Activated CD4-positive, alpha-beta T cell treated with anti-CD3 and anti-CD28 coated beads for 36 hours (primary cell): ENCODE results near the gene PI4KA. TPM values are rescaled to one million over a fixed set of nuclear protein-coding genes. Genes with fewer than 3 reads are reported as not detected.

ENCODE experiments used
- ATAC-seq: fragments of 200-7000 bp; cut with Tn5 transposase; one replicate; pipeline ENCODE4 v1.10.0; 2021; ENCODE audit warnings: mild to moderate bottlenecking, moderate library complexity
- CTCF ChIA-PET: fragments of 350-600 bp; sonication (Branson Sonifier 250); formaldehyde crosslinking; loops from one replicate; lab custom pipeline; 2021; ENCODE audit warnings: antibody characterized with exemption; lab: Charles Lee
- POLR2A ChIA-PET: fragments of 350-600 bp; sonication (Branson Sonifier 250); formaldehyde crosslinking; loops from one replicate; lab custom pipeline; 2021; ENCODE audit warnings: antibody characterized with exemption, inconsistent platforms; lab: Charles Lee
- DNase-seq: peaks from one replicate; pipeline ENCODE4 v3.0.0-alpha.2; 2020
- H3K27ac Mint-ChIP-seq: one replicate; pipeline ENCODE4 v1.8.0; 2021; ENCODE audit warnings: mixed read lengths
- H3K27me3 Mint-ChIP-seq: one replicate; pipeline ENCODE4 v1.8.0; 2021; ENCODE audit warnings: mixed read lengths
- H3K36me3 Mint-ChIP-seq: one replicate; pipeline ENCODE4 v1.8.0; 2021; ENCODE audit warnings: low read depth, mixed read lengths
- H3K4me1 Mint-ChIP-seq: one replicate; pipeline ENCODE4 v1.8.0; 2021; ENCODE audit warnings: mixed read lengths
- H3K4me3 Mint-ChIP-seq: one replicate; pipeline ENCODE4 v1.8.0; 2021; ENCODE audit warnings: mild to moderate bottlenecking, moderate library complexity, mixed read lengths
- H3K9me3 Mint-ChIP-seq: one replicate; pipeline ENCODE4 v1.8.0; 2021; ENCODE audit warnings: low read depth, mixed read lengths
- intact Hi-C, 2 experiments: fragments of 100-400 bp; cut with DNase I in 1 of 2; cut with micrococcal nuclease in 1 of 2; formaldehyde crosslinking; loops; one replicate each; pipeline versions ENCODE4 v1.14.2 to v1.15.1; 2022 to 2024; cut with DNase I, micrococcal nuclease
- total RNA-seq, 2 experiments: library from RNA; stranded (reverse); gene quantifications; one replicate each; pipeline ENCODE4 v1.2.3, GENCODE V29; 2021

Gene PI4KA
- total RNA-seq, 2 experiments from 2014 or later: 52.8 TPM

DNA sequence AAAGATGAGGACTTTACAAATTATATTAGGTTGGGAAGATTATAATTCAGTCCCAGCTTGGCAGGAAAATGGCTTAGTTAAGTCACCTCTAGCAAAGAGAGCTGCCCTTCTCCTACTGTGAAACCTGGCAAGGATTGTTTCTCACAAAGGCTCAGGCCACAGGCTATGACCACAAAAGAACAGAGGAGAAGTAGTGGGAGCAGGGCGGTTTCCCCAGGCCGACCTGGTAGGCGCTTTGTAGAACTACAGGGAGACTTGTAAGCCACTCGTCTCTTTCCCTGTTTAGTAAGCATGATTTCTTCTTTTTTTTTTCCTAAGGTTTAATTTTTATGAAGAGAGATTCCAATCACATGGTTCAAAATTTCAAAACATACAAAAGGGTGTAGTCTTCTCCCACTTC, 4.8 kb upstream of the PI4KA start:
- intact Hi-C loops: no loop called here
- Mint-ChIP-seq H3K4me3 (no peak overlapping the region), H3K9me3 (no peaks in the 10 kb centered on the region), H3K27ac (peak overlapping the region; percentile 24), H3K4me1 (peaks cover 27% of the 10 kb centered on the region), H3K36me3 (peaks cover 6% of the 10 kb centered on the region), H3K27me3 (no peaks in the 10 kb centered on the region)
- CTCF ChIA-PET: interaction anchor here (0.8 to 1.2 kb wide), 2 partner anchors 10 to 54 kb away, joined by 3 read pairs; partner anchors contain the start of gene CRKL
- POLR2A ChIA-PET: no interaction called here
- no peak for ATAC-seq
- DNase-seq: no peak

DNA sequence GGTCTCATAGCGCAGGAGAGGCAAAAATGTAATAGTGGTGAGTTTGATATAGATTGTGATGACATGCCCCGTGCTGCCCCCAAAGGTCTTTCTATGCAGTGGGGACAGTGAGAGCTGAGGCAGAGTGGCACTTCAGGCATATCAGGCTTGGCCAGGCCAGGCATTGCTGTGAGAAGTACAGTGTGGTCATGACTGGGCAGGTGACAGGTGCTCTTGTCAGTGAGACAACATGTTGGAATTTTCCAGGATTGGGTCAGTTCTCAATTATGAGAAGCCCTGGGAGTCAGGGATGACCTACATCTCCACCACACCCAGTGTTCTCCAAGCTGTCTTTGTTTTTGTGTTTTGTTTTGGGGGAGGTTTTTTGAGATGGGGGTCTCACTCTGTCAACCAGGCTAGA, 3.9 kb upstream of the PI4KA start:
- intact Hi-C loops: no loop called here
- POLR2A ChIA-PET: no interaction called here
- ATAC-seq: no peak
- H3K36me3 Mint-ChIP-seq: peaks cover 6% of the 10 kb centered on the region
- DNase-seq: no peak
- H3K4me3 Mint-ChIP-seq: no peak overlapping the region
- no peaks in the 10 kb centered on the region for H3K9me3 Mint-ChIP-seq
- peaks cover 32% of the 10 kb centered on the region for H3K4me1 Mint-ChIP-seq
- no peak overlapping the region for H3K27ac Mint-ChIP-seq
- CTCF ChIA-PET: interaction anchor here (1.2 kb wide), 1 partner anchor 9 kb away, joined by 3 read pairs; no protein-coding TSS in a partner anchor
- H3K27me3 Mint-ChIP-seq: no peaks in the 10 kb centered on the region

DNA sequence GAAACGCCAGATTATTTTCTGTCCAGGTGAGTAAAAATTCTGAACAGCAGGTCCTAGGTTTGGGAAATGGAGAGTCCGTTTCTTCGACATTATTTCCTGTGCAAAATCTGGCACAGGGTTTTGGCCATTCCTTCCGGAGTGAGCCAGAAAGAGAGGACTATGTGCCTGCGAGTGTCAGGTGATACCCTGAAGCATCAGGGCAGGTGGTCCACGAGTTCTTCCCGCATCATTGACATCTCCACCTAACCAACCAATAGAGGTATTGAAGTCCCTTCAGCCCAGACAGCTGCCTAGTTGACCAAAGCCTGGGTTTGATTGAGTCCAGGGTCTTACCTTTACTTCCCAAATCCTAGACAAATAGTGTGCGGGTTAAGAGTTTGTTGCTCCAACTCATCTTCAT, 1.0 kb upstream of the PI4KA start:
- no peaks in the 10 kb centered on the region for H3K27me3 Mint-ChIP-seq
- CTCF ChIA-PET: interaction anchor here (1.0 kb wide), 1 partner anchor 14 kb away, joined by 3 read pairs; no protein-coding TSS in a partner anchor
- intact Hi-C loops: loop anchor here (2.0 to 5.0 kb wide), 4 partner anchors 57 to 1008 kb away; partner anchors contain the start of genes CRKL (in 1 of the 2), MAPK1 (in 1 of the 2), RANBP1 (in 1 of the 2) and THAP7 (in 1 of the 2)
- peak overlapping the region; percentile 87 for H3K4me3 Mint-ChIP-seq
- H3K27ac Mint-ChIP-seq: peak overlapping the region; percentile 71
- H3K4me1 Mint-ChIP-seq: peaks cover 44% of the 10 kb centered on the region
- peaks cover 6% of the 10 kb centered on the region for H3K36me3 Mint-ChIP-seq
- H3K9me3 Mint-ChIP-seq: no peaks in the 10 kb centered on the region
- DNase-seq (no peak), ATAC-seq (no peak)
- POLR2A ChIA-PET: interaction anchor here (0.8 to 1.0 kb wide), 2 partner anchors 56 to 102 kb away, joined by 3 read pairs; no protein-coding TSS in a partner anchor

DNA sequence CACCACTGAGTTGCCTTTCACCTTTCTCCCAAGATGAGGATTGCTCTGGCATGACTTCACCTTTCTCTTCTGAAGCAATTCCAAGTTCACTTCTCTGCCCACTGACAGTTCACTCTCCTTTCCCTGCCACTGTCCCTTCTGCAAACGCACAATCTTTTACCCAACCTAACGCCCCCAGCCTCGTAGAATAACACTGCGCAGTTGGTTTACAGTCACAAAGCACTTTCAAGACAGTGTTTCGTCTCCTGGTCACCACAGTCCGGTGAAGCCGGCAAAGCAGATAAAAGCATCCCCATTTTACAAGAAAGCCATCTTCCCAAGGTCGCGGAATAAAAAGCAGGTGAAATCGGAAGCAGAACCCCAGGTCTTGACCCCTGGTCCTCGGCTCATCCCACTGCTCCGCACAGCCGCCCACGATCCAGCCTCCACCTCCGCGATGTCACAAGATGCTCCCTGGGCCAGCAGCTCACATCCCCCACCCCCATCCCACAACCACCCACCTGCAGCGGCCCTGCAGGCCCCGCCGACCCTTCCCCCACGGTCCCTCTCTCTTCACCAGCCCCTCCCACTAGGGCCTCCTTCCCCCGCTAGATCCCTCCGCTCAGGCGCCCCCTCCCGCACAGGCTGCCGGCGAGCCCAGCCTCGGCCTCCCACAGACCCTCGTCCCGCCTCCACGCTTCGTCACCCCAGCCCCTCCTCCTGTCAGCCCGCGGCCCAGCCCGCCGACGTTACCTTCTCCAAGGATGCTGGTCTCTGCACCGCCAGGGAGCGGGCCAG, 585 bp downstream of the PI4KA start:
- DNase-seq (peak; percentile 91), ATAC-seq (peak; percentile 73)
- Mint-ChIP-seq H3K4me3 (peak overlapping the region; percentile 87), H3K9me3 (no peaks in the 10 kb centered on the region), H3K27ac (peak overlapping the region; percentile 79), H3K4me1 (peaks cover 52% of the 10 kb centered on the region), H3K36me3 (peaks cover 4% of the 10 kb centered on the region), H3K27me3 (no peaks in the 10 kb centered on the region)
- ChIA-PET POLR2A (no interaction called here), CTCF (no interaction called here)
- intact Hi-C loops: loop anchor here (1.0 to 5.0 kb wide), 13 partner anchors 59 to 1009 kb away; partner anchors contain the start of genes CRKL (in 2 of the 2), THAP7 (in 2 of the 2), MAPK1 (in 1 of the 2) and MED15 (in 1 of the 2)

DNA sequence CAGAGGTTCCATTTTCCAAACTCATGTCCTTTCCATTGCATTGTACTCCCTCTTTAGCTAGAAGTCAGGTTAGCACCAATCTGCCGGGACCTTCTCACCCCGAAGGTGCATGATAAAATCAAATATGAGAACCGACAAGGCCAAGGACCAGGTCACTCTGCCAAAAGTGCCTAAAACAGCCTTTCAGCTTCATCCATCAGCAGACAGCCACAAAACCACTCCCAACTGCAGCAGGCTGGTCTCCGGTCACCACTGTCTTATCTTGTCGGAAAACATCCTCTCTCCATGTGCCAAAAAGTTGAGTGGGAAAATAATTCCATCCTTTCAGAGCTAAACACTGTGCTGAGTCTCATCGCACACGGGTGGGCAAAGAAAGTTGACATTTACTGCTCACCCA, 1.4 kb downstream of the PI4KA start:
- ChIA-PET POLR2A (no interaction called here), CTCF (interaction anchor here (0.6 to 2.1 kb wide), 4 partner anchors 9 to 114 kb away, joined by 3 to 7 read pairs (median 4); no protein-coding TSS in a partner anchor)
- ATAC-seq (no peak), DNase-seq (no peak)
- Mint-ChIP-seq H3K36me3 (peaks cover 2% of the 10 kb centered on the region), H3K9me3 (no peaks in the 10 kb centered on the region), H3K4me1 (peaks cover 53% of the 10 kb centered on the region), H3K27me3 (no peaks in the 10 kb centered on the region), H3K27ac (peak overlapping the region; percentile 79), H3K4me3 (peak overlapping the region; percentile 87)
- intact Hi-C loops: loop anchor here in 1 of 2 experiments (5.0 kb wide), 1 partner anchor 1010 kb away; the partner anchor contains the start of gene MAPK1

DNA sequence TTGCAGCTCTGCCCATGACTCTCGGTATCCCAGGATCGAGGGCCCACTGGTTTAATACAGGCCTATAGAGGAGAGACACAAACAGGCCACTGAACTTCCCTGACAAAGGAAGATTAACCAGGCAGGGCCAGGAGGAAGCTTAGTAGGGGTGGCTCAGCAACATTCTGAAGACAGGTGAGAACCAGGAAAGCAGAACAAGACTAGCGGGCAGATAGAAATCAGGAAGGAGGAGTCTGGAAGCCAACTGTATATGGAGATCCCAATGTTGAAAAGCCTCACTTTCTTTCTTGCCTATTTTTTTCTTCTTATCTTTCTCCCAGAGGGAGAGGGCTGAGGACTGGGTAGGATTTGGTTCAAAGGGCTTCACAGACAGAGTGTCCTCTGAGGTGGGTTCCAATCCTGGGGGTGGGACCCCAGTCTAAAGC, 5.4 kb downstream of the PI4KA start:
- Mint-ChIP-seq H3K27me3 (no peaks in the 10 kb centered on the region), H3K4me1 (peaks cover 42% of the 10 kb centered on the region), H3K4me3 (no peak overlapping the region), H3K36me3 (no peaks in the 10 kb centered on the region), H3K27ac (no peak overlapping the region), H3K9me3 (no peaks in the 10 kb centered on the region)
- ChIA-PET POLR2A (no interaction called here), CTCF (interaction anchor here (0.7 to 1.1 kb wide), 2 partner anchors 10 to 15 kb away, joined by 3 read pairs; no protein-coding TSS in a partner anchor)
- DNase-seq (no peak), ATAC-seq (no peak)
- intact Hi-C loops: no loop called here

DNA sequence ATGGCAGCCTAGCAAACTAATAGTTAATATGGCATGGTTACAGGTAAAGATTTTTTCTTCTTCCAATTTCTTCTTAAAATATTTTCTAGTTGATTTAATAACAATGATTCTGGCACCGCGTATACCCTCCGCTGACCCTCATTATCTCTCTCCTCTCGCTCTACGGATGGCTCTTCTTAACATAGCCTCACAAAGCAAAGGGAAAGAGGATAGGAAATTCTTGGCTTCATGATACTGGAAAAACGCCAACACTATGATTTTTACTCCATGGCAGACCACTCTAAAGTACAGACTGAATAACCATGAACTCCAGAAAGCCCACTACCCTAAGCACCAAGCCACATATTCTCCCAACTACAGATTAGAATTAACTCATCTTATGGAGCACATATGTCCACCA, 6.1 kb downstream of the PI4KA start:
- ChIA-PET CTCF (no interaction called here), POLR2A (interaction anchor here (0.5 kb wide), 1 partner anchor 85 kb away, joined by 8 read pairs; no protein-coding TSS in a partner anchor)
- no peaks in the 10 kb centered on the region for H3K36me3 Mint-ChIP-seq
- no peak for DNase-seq
- no peaks in the 10 kb centered on the region for H3K27me3 Mint-ChIP-seq
- no peak overlapping the region for H3K4me3 Mint-ChIP-seq
- intact Hi-C loops: no loop called here
- no peak for ATAC-seq
- H3K9me3 Mint-ChIP-seq: no peaks in the 10 kb centered on the region
- peaks cover 42% of the 10 kb centered on the region for H3K4me1 Mint-ChIP-seq
- H3K27ac Mint-ChIP-seq: no peak overlapping the region

DNA sequence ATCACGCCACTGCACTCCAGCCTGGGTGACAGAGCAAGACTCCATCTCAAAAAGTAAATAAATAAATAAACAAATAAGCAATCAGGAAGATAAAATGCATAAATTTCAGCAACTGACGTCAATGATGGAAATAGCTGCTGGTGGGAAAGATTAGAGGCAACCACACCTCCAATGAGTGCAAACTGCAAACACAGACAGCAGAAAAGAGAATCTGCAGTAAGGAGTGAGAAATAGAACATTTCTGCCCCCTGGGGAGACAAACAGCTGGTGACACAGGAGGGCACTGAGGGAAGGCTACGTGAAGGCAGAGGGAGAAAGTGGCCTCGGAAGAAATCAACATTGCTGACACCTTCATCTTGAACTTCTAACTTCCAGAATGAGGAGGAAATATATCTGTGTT, 6.5 kb downstream of the PI4KA start:
- DNase-seq: no peak
- ChIA-PET CTCF (no interaction called here), POLR2A (no interaction called here)
- no peak for ATAC-seq
- H3K4me1 Mint-ChIP-seq: peaks cover 39% of the 10 kb centered on the region
- H3K27ac Mint-ChIP-seq: no peak overlapping the region
- no peaks in the 10 kb centered on the region for H3K36me3 Mint-ChIP-seq
- no peaks in the 10 kb centered on the region for H3K9me3 Mint-ChIP-seq
- intact Hi-C loops: no loop called here
- H3K27me3 Mint-ChIP-seq: no peaks in the 10 kb centered on the region
- no peak overlapping the region for H3K4me3 Mint-ChIP-seq

DNA sequence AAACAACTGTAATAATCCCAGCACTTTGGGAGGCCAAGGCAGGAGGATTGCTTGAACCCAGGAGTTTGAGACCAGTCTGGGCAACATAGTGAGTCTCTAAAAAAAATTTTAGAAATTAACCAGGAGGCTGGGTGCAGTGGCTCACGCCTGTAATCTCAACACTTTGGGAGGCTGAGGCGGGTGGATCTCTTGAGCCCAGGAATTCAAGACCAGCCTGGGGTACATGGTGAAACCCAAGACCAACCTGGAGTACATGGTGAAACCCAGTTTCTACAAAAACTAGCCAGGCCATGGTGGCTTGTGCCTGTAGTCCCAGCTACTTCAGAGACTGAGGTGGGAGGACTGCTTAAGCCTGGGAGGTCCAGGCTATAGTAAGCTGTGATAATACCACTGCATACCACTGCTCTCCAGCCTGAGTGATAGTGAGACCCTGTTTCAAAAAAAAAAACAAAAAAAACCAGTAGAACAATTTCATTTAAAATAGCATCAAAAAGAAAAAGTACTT, 11.2 kb downstream of the PI4KA start:
- Mint-ChIP-seq H3K4me3 (no peak overlapping the region), H3K36me3 (no peaks in the 10 kb centered on the region), H3K27ac (no peak overlapping the region), H3K4me1 (peaks cover 28% of the 10 kb centered on the region), H3K27me3 (no peaks in the 10 kb centered on the region), H3K9me3 (no peaks in the 10 kb centered on the region)
- no peak for DNase-seq
- ATAC-seq: no peak
- ChIA-PET CTCF (interaction anchor here (1.5 kb wide), 1 partner anchor 9 kb away, joined by 4 read pairs; no protein-coding TSS in a partner anchor), POLR2A (no interaction called here)
- intact Hi-C loops: loop anchor here in 1 of 2 experiments (5.0 kb wide), 1 partner anchor 50 kb away; no protein-coding TSS in a partner anchor

DNA sequence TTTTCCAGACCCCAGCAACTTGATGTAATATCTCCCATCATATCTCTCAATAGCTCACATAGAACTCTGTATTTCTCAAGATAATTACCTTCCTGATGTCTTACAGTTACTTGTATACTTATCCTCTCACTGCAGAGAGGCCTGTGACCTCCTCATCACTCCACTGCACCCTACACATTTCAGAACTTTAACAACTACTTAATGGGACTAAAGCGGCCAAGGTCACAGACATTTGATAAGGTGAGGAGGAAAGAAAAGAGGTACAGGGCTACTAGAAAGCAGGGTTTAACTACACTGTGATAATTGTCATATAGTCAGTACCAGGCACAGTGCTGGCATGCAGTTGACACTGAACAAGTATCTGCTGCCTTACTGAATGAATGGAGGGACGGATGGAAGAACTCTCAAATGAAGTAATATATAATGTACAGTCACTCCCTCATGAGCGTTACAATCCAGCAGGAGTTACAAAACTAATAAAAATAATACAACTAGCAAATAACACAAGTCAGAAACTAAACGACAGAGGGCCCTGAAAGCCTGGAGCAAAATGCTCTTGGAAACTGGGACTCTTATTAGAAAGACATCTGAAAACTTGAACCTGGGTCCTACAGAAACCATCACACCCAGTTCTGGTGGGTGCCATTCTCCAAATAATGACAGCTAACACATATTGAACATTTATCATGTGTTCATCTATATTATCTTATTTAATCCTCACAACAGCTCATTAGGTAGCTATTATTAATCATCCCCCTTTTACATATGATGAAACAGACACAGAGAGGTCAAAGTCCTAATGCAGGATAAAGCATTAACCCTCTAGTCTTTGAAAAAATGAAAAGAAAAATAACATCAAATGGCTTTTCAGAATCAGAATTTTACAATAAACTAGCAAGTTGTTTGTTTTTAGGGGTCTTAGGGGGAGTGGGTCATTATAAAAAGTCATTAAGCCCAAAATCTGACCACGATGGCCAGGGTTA, 14.3 kb downstream of the PI4KA start:
- POLR2A ChIA-PET: no interaction called here

More for the DNA sequence above, 14.3 kb downstream of the PI4KA start:
- DNase-seq (no peak), ATAC-seq (no peak)
- CTCF ChIA-PET: interaction anchor here (1.0 to 1.5 kb wide), 2 partner anchors 16 to 36 kb away, joined by 3 to 4 read pairs; no protein-coding TSS in a partner anchor
- no peaks in the 10 kb centered on the region for H3K36me3 Mint-ChIP-seq
- intact Hi-C loops: loop anchor here in 1 of 2 experiments (5.0 kb wide), 1 partner anchor 47 kb away; no protein-coding TSS in a partner anchor
- H3K27me3 Mint-ChIP-seq: no peaks in the 10 kb centered on the region
- H3K4me1 Mint-ChIP-seq: peaks cover 47% of the 10 kb centered on the region
- H3K27ac Mint-ChIP-seq: no peak overlapping the region
- H3K4me3 Mint-ChIP-seq: no peak overlapping the region
- no peaks in the 10 kb centered on the region for H3K9me3 Mint-ChIP-seq
